Stimulated activated naive CD8-positive, alpha-beta T cell treated with anti-CD3 and anti-CD28 coated beads, Interleukin-15, Interleukin-2, amounts not matched to agents 100 ng/mL and 50 ng/mL, for 24 hours (primary cell): ENCODE measurements around the gene RNU2-1.
"Not testable (repeated sequence)": the region's sequence is repeated elsewhere in the genome, so short reads cannot be mapped to it uniquely, and the experiment has no call there.

Experiments
- H3K27ac Mint-ChIP-seq: one replicate; pipeline ENCODE4 v1.8.0; 2021; ENCODE audit warnings: mild to moderate bottlenecking, mixed read lengths
- H3K27me3 Mint-ChIP-seq: one replicate; pipeline ENCODE4 v1.8.0; 2021; ENCODE audit warnings: mixed read lengths
- H3K36me3 Mint-ChIP-seq: one replicate; pipeline ENCODE4 v1.8.0; 2021; ENCODE audit warnings: low read depth, mixed read lengths
- H3K4me1 Mint-ChIP-seq: one replicate; pipeline ENCODE4 v1.8.0; 2021; ENCODE audit warnings: low read depth, mixed read lengths
- H3K4me3 Mint-ChIP-seq: one replicate; pipeline ENCODE4 v1.8.0; 2021; ENCODE audit warnings: mild to moderate bottlenecking, mixed read lengths
- H3K9me3 Mint-ChIP-seq: one replicate; pipeline ENCODE4 v1.8.0; 2021; ENCODE audit warnings: mixed read lengths

RNU2-1 gene

GRCh38 chr17:43220511-43221125 lies 13.2 kb downstream of the RNU2-1 start:
- H3K36me3 Mint-ChIP-seq, result peaks cover 32% of the 10 kb centered on the region
- no peak overlapping the region for H3K27ac Mint-ChIP-seq
- H3K9me3 Mint-ChIP-seq, result no peaks in the 10 kb centered on the region
- H3K4me1 Mint-ChIP-seq, result peaks cover 27% of the 10 kb centered on the region
- no peak overlapping the region for H3K4me3 Mint-ChIP-seq
- no peaks in the 10 kb centered on the region for H3K27me3 Mint-ChIP-seq

- H3K4me3 Mint-ChIP-seq, result no peak overlapping the region
- peaks cover 38% of the 10 kb centered on the region for H3K36me3 Mint-ChIP-seq
- no peaks in the 10 kb centered on the region for H3K27me3 Mint-ChIP-seq
- peaks cover 27% of the 10 kb centered on the region for H3K4me1 Mint-ChIP-seq
- H3K9me3 Mint-ChIP-seq, result no peaks in the 10 kb centered on the region
- H3K27ac Mint-ChIP-seq, result no peak overlapping the region
Measured at GRCh38 chr17:43219746-43220380, 13.9 kb downstream of the RNU2-1 start.

GRCh38 chr17:43219001-43219400 lies 14.8 kb downstream of the RNU2-1 start:
- peaks cover 33% of the 10 kb centered on the region for H3K36me3 Mint-ChIP-seq
- peaks cover 22% of the 10 kb centered on the region for H3K4me1 Mint-ChIP-seq
- H3K9me3 Mint-ChIP-seq, result no peaks in the 10 kb centered on the region
- H3K27ac Mint-ChIP-seq, result peak overlapping the region; percentile 58
- H3K4me3 Mint-ChIP-seq, result no peak overlapping the region
- no peaks in the 10 kb centered on the region for H3K27me3 Mint-ChIP-seq

- Mint-ChIP-seq H3K4me1 (peaks cover 36% of the 10 kb centered on the region), H3K4me3 (peak overlapping the region; percentile 26), H3K27ac (peak overlapping the region; percentile 83)
Measured at GRCh38 chr17:43217614-43218087, 16.1 kb downstream of the RNU2-1 start.

GRCh38 chr17:43216762-43217613 lies 16.8 kb downstream of the RNU2-1 start:
- Mint-ChIP-seq H3K36me3 (peaks cover 29% of the 10 kb centered on the region), H3K9me3 (no peaks in the 10 kb centered on the region), H3K4me1 (peaks cover 42% of the 10 kb centered on the region), H3K27me3 (no peaks in the 10 kb centered on the region), H3K4me3 (no peak overlapping the region), H3K27ac (peak overlapping the region; percentile 83)

More at GRCh38 chr17:43217614-43218087, 16.1 kb downstream of the RNU2-1 start:
- no peaks in the 10 kb centered on the region for H3K27me3 Mint-ChIP-seq
- peaks cover 29% of the 10 kb centered on the region for H3K36me3 Mint-ChIP-seq
- no peaks in the 10 kb centered on the region for H3K9me3 Mint-ChIP-seq

GRCh38 chr17:43216369-43216761 lies 17.4 kb downstream of the RNU2-1 start:
- no peaks in the 10 kb centered on the region for H3K9me3 Mint-ChIP-seq
- H3K4me1 Mint-ChIP-seq, result peaks cover 43% of the 10 kb centered on the region
- no peak overlapping the region for H3K27ac Mint-ChIP-seq
- no peak overlapping the region for H3K4me3 Mint-ChIP-seq
- H3K27me3 Mint-ChIP-seq, result no peaks in the 10 kb centered on the region
- H3K36me3 Mint-ChIP-seq, result peaks cover 29% of the 10 kb centered on the region

GRCh38 chr17:43215341-43215740 lies 18.4 kb downstream of the RNU2-1 start:
- peaks cover 32% of the 10 kb centered on the region for H3K36me3 Mint-ChIP-seq
- H3K9me3 Mint-ChIP-seq, result no peaks in the 10 kb centered on the region
- H3K4me1 Mint-ChIP-seq, result peaks cover 52% of the 10 kb centered on the region
- H3K27me3 Mint-ChIP-seq, result no peaks in the 10 kb centered on the region
- H3K27ac Mint-ChIP-seq, result peak overlapping the region; percentile 31
- no peak overlapping the region for H3K4me3 Mint-ChIP-seq

- Mint-ChIP-seq H3K27me3 (no peaks in the 10 kb centered on the region), H3K36me3 (peaks cover 40% of the 10 kb centered on the region), H3K27ac (peak overlapping the region; percentile 36), H3K9me3 (no peaks in the 10 kb centered on the region), H3K4me1 (peaks cover 55% of the 10 kb centered on the region), H3K4me3 (peak overlapping the region; percentile 43)
Measured at GRCh38 chr17:43213545-43213944, 20.2 kb downstream of the RNU2-1 start.

GRCh38 chr17:43212641-43213490 lies 20.9 kb downstream of the RNU2-1 start:
- H3K27me3 Mint-ChIP-seq, result no peaks in the 10 kb centered on the region
- H3K4me1 Mint-ChIP-seq, result peaks cover 48% of the 10 kb centered on the region
- peaks cover 42% of the 10 kb centered on the region for H3K36me3 Mint-ChIP-seq
- peak overlapping the region; percentile 95 for H3K4me3 Mint-ChIP-seq
- peak overlapping the region; percentile 98 for H3K27ac Mint-ChIP-seq
- no peaks in the 10 kb centered on the region for H3K9me3 Mint-ChIP-seq

GRCh38 chr17:43211480-43212402 lies 22.0 kb downstream of the RNU2-1 start, which contains the start of gene TMEM106A:
Gene TMEM106A (plus strand): TSS chr17:43211875. CDS start chr17:43213042, 1,167 bp downstream.
- Mint-ChIP-seq H3K27me3 (no peaks in the 10 kb centered on the region), H3K36me3 (peaks cover 41% of the 10 kb centered on the region), H3K27ac (peak within 1 kb of the TSS; percentile 98), H3K4me1 (peaks cover 37% of the 10 kb centered on the region), H3K9me3 (no peaks in the 10 kb centered on the region), H3K4me3 (peak within 1 kb of the TSS; percentile 95)

- Mint-ChIP-seq H3K27me3 (no peaks in the 10 kb centered on the region), H3K4me1 (peaks cover 35% of the 10 kb centered on the region), H3K4me3 (peak overlapping the region; percentile 95), H3K9me3 (no peaks in the 10 kb centered on the region), H3K27ac (peak overlapping the region; percentile 98), H3K36me3 (peaks cover 34% of the 10 kb centered on the region)
Measured at GRCh38 chr17:43211123-43211479, 22.7 kb downstream of the RNU2-1 start.

GRCh38 chr17:43210576-43210975 lies 23.2 kb downstream of the RNU2-1 start:
- peak overlapping the region; percentile 98 for H3K27ac Mint-ChIP-seq
- no peaks in the 10 kb centered on the region for H3K27me3 Mint-ChIP-seq
- H3K9me3 Mint-ChIP-seq, result no peaks in the 10 kb centered on the region
- H3K4me3 Mint-ChIP-seq, result peak overlapping the region; percentile 95
- H3K36me3 Mint-ChIP-seq, result peaks cover 29% of the 10 kb centered on the region
- peaks cover 35% of the 10 kb centered on the region for H3K4me1 Mint-ChIP-seq

- H3K27me3 Mint-ChIP-seq, H3K4me1 Mint-ChIP-seq, H3K4me3 Mint-ChIP-seq, H3K9me3 Mint-ChIP-seq, H3K27ac Mint-ChIP-seq: not testable (repeated sequence)
- H3K36me3 Mint-ChIP-seq, result peaks cover 51% of the 10 kb centered on the region
Measured at GRCh38 chr17:43203013-43203412, 30.8 kb downstream of the RNU2-1 start.
